ENCODE data around the gene ATP8B3. TPM values are rescaled to one million over a fixed set of nuclear protein-coding genes. Genes with fewer than 3 reads are reported as not detected.
A peak's percentile ranks its signal among the peaks of the same experiment; 100 is the strongest.

ATP8B3 gene
- total RNA-seq, 1 donor from 2014 or later = 1.4 TPM

DNA sequence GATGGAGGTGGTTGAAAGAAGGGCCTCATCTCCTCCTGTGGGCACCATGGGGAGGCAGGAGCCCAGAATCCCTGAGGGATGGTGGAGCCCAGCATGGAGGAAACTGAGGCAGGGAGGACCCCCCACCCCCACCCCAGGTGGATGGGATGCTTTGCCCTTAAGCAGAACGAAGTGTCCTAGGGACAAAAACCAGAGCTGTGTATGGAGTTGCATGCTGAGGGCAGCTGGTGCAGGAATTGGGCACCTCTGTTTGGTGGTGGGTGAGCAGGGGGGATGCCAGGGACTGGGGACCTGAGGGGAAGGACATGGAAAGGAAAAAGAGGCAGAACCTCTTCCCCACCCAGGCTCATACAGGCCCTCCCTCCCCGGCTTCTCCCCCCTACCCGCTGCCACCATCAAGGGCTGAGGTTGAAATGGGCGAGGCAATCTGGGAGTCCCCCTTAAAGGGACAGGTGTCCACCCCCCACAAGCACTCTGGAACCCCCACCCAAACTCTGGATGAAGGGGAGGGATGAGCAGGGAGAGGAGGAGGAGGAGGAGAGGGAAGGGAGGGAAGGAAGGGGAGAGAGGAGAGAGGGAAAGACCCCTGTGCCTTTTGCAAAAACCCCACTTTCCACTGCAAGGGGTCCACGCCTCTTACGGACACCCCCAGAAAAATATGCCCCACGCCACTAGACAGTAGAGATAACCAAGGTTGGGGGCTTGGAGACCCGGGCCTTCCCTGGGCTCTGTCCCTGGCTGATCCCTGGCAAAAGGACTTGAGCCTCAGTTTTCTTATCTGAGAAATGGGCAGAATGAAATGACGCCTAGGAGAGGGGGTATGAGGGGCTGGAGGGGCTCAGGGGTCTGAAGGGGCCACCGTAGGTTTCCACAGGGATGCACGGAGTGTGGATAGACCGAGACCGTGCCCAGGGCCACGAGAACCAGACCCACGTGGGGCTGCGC lies 52.8 kb downstream of the ATP8B3 start:
- no peak for DNase-seq (ENCODE audit: low spot score)
- ATAC-seq = no peak

DNA sequence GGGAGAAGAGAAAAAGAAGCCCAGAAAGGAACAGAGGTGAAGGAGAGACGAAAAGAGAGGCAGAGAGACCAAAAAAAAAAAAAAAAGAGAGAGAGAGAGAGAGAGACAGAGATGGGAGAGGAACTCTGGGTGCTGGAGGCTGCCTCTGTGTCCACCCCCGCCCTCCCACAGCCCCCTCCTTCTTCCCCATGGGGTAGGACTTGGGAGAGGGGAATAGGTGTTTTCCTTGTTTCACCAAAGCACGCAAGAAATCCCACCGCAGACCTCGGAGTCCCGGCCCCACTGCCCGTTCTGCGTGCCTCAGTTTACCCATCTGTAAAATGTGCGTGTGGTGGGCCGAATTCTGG lies 53.9 kb downstream of the ATP8B3 start:
- DNase-seq (ENCODE audit: low spot score) = no peak
- ATAC-seq = no peak

DNA sequence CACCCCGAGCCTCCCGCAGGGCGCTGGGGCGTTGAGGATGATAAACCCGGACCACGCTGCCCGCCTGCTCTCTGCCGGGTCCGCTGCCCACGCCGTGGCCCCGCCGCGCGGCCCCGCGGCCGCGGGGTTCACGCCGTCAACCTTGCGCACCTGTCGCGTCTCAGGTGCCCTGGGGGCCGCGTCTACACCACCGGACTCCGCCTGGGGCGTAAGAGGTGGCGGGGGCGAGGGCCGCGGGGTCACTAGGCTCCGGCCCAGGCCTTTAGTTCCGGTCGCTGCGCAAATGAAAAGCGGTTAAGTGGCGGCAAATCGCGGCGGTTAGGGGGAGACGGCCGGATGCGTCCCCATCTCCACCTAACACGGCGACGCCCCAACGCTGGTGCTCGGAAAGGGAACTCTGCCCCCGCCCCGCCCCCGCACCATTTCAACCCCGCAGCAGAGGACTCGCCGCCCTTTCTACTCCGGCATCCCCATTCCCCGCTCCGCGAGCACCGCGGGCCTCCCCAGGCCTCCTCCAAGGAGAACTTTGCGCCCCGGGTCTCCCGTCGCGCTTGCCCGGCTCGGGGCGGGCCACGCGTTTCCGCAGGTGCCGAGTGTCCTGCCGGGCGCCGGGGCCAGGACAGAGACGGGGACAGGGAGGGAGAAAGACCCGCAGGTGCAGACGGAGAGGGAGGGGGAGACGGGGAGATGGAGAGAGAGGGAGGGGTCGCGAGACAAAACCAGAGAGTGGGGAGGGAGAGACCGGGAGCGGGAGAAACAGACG lies 54.4 kb downstream of the ATP8B3 start:
- DNase-seq (ENCODE audit: low spot score) = no peak
- no peak for ATAC-seq

DNA sequence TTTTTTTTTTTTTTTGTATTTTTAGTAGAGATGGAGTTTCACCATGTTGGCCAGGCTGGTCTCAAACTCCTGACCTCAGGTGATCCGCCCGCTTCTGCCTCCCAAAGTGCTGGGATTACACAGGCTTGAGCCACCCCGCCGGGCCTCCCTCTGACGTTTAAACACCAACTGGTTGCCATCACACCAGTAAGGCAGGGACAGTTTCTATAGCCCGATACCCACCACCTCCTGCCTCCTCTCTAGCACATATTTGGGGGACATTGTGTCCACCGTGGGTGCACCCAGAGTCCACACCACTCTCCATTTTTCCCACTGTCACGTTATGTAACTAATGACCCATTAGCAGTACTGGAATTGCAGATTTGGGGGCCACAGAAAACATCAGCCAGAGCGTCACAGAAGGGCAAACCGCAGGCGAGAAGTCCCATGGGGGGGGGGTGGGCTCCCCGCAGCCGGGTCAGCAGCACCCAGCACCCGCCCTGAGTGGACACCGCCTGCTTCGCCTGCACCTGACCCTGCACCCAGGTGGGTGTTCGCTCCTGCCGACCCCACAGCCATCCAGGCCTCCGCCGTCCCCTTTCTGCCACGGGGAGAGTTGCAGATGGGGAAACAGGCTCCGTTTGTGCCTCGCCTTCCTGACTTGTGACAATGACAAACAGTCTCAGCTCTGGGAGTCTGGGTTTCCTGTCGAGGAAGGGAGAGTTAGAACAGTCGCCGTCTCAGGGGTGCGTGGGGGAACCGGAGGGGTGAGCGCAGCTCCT lies 55.2 kb downstream of the ATP8B3 start:
- ATAC-seq (no peak), DNase-seq (ENCODE audit: low spot score) (no peak)

DNA sequence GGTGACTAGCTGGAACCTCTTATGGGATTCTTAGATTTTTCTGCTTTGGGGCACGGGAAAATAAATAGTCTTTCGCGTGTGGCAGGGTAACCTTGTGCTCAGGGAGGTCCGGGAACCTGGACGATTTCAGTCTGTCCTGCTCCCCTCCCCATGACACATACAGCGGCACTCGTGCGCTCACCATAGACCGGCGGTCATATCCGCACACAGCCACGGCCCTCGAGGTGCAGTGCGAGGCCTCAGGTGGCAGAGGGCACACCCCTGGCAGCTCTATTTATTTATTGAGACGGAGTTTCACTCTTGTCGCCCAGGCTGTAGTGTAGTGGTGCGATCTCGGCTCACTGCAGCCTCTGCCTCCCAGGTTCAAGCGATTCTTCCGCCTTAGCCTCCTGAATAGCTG lies 55.8 kb downstream of the ATP8B3 start:
- DNase-seq (ENCODE audit: low spot score) = no peak
- ATAC-seq = no peak

DNA sequence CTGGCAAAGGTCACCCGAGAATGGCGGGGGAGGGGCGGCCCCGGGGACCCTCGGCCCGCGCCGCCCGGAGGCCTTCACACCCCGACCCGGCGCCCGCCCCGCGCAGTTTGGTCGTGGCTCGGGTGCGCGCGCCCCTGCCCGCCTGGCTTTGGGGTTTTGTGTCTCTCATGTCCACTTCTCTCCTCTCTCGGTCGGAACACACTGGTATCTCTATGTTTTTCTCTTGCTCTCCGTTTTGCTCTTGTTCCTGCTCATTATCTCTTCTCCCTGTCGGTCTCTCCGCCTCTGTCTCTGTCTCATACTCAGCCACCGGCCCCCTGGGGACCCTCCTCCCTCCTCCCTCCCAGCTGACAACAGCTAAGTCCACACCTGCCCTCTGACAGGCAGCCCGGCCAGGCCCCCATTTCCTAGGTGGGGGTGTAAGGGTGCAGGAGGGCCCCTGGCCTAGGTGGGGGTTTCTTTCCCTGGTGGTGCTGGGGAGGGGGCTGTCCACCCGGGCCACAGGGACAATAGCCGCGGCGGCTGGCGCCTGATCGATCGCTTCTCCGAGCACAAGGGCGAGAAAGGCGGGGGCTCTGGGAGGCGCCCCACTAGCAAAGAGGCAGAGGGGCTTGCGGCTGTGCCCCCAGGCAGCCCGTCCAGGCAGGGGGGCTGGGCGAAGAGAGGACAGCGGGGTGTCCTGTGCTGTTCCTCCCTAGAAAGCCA lies 56.5 kb downstream of the ATP8B3 start:
- ATAC-seq (no peak), DNase-seq (ENCODE audit: low spot score) (no peak)

DNA sequence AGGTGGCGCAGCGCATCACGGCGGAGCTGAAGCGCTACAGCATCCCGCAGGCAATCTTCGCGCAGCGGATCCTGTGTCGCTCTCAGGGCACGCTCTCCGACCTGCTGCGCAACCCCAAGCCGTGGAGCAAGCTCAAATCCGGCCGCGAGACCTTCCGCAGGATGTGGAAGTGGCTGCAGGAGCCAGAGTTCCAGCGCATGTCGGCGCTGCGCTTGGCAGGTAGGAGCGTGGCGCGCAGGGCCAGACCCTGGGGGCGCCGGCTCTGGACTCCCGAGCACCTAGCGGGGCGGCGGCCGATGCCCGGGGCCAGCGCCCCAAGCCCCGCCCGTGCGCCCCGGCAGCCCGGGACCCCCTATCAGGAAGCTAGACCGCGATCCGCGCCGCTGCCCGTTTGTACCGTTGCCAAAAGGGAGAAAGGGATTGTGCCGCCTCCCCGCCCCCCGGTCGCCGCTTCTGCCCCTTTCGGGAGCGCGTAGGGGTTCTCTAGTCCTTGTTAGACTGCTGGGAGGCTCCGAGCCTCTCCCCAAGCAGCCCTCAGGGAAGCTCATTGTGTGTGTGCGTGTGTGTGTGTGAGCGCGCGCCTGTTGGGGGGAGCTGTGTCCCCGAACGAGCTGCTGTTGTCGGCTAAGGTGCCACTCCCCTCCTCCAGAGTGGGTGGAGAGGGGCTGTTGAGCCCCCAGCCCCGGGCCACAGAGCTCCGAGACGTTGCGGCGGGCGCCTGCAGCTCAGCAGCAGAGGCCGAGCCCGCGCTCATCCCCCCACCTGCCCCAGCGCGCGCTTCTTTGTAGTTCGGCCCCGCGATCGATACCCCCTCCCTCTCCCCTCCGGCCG lies 57.2 kb downstream of the ATP8B3 start:
- no peak for DNase-seq (ENCODE audit: low spot score)
- ATAC-seq = peak; percentile 35

DNA sequence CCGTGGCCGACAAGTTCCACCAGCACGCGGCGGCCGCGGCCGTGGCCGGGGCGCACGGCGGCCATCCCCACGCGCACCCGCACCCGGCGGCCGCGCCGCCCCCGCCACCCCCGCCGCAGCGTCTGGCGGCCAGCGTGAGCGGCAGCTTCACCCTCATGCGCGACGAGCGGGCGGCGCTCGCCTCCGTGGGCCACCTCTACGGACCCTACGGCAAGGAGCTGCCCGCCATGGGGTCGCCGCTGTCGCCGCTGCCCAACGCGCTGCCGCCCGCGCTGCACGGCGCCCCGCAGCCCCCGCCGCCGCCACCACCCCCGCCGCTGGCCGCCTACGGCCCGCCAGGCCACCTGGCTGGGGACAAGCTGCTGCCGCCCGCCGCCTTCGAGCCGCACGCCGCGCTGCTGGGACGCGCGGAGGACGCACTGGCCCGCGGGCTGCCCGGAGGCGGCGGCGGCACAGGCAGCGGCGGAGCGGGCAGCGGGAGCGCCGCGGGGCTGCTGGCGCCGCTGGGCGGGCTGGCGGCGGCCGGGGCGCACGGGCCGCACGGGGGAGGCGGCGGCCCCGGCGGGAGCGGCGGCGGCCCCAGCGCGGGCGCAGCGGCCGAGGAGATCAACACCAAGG lies 57.9 kb downstream of the ATP8B3 start:
- no peak for ATAC-seq
- DNase-seq (ENCODE audit: low spot score) = no peak

DNA sequence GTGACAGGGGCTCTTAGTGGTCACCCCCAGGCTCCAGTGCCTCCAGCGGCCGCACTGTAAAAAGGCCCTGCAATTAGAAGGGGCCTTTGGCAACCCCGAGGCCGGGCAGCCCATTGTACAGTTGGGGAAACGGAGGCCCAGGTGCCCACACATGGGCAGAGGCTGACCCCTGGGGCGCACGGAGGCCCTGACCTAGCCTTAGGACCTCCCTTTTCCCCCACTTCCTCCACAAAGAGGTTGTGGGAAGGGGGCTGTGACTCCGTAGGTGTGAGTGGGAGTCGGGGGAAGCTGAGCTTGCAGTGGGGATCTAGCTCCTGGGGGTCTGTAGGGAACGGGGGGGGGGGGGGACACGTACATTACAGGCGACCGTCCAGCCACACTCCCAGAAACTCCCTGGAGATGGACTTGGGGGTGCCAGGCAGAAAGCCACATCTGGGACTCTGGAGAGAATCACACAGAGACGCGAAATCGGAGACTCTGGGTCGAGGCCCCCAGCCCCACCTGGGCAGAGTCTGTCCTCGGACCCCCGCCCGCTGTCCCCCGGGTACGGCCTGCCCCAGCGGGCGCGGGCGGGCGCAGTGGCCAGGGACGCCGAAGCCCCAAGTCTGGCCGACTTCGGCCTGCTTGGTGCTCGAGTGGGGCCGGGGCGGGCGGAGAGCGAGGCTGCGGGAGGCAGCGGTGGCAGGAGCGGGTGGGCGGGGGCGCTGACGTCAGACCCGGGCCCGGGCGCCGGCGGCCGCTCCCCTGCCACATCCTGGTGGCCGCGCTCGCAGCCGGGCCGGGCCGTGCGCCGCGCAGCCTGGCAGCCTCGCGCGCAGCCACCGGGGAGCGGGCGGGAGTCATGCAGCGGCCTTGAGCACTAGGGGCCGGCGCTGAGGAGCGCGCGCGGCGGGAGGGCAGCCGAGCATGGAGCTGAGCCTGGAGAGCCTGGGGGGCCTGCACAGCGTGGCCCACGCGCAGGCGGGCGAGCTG lies 59.0 kb downstream of the ATP8B3 start, which contains the start of gene ONECUT3:
Gene ONECUT3 (plus strand): TSS at position 750 of the 972 bp plus-strand sequence. CDS start 157 bp downstream, at position 907.
- ATAC-seq (no peak), DNase-seq (ENCODE audit: low spot score) (no peak)

DNA sequence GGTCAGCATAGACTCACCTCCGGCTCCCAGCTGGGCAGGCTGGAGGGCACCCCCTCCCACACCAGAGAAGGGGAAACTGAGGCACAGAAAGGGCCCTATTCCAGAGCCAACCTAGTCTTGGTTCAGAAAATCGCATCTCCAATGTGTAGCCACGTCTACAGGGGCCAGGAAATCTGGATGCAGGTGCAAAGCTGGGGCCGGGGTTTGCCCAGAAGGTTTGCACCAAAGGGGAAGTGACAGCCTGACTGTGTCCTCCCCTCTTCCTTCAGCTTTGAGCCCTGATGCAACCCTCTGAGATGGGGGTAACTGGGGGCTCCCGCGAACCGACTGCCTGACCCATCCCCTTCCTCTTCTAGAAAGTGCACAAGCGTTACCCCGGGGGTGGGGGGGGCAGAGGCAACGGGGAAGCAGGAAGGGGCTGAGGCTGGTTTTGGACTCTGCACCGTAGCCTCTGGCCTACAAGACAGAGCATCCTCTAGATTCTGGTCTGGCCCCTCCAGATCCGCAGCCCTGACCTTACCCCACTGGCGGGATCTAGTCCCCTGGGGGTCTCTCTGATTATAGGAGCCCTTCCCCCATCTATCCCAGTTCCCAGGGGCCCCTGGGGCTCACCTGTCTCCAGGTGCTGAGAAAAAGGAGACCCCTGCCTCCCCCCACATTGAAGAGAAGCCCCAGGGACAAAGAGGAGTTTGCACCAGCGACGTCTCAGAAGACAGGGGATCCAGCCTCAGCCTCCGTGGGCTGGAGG lies 59.9 kb downstream of the ATP8B3 start:
- no peak for ATAC-seq

DNA sequence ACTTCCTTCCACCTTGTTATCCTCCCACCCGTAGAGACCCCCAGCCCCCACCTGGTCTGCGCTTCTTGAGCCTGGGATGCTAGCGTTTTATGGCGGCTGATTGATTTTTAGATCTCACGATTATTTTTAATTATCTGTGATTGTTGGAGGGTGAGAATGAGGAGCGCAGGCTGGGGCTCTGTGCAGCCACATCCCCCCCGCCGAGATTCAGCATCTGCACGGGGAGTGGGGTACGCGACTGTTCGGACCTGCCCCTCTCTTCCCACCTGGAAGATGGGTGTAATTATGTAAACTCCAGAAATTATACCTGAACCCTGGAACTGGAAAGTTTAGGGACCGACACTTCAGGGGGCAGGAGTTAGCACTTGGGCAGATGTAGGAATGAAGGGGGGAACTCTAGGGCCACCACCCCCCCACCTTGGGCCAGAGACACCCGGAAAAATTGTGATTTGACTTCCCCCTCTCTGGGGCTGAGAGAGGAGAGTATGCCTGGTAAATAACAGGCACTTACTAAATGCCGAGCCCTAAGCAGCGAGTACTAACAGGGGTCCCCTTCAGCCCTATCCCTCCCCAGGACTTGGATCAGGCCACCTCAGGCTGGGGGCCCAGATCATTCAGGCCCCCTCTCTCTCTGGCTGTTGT lies 60.6 kb downstream of the ATP8B3 start:
- ATAC-seq (no peak), DNase-seq (ENCODE audit: low spot score) (no peak)

More for the DNA sequence above, 59.9 kb downstream of the ATP8B3 start:
- no peak for DNase-seq (ENCODE audit: low spot score)

DNA sequence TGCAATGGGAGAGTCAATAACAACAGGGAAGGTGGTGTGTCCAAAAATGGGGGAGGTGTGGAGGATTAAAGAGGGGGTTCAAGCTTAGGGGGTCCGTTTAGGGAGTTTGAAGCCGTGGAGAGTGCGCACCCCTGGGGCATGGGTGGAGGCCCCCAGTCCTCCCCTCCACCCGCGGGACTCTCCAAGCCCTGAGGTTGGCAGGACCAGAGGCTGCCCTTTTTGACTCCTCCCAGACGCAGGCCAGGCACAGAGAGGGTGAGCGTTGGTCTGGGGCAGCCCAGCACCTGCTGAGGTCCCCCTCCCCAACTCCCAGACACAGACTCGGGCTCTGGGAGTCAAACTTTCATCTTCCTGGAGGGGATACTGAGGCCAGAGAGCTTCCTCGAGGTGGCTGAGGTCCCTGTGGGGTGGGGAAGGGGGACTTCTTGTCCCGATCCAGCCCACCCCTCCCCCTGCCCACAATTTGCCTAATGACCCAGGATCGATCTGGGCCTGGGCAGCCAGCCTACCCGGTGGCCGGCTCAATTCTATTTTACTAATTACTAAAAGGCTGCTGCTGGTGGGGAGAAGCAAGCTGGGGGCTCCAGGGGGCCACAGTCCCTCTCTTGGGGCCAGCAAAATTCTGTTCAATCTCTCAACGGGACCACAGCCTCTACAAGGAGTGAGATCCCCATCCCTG lies 61.6 kb downstream of the ATP8B3 start:
- ATAC-seq (no peak), DNase-seq (ENCODE audit: low spot score) (no peak)

DNA sequence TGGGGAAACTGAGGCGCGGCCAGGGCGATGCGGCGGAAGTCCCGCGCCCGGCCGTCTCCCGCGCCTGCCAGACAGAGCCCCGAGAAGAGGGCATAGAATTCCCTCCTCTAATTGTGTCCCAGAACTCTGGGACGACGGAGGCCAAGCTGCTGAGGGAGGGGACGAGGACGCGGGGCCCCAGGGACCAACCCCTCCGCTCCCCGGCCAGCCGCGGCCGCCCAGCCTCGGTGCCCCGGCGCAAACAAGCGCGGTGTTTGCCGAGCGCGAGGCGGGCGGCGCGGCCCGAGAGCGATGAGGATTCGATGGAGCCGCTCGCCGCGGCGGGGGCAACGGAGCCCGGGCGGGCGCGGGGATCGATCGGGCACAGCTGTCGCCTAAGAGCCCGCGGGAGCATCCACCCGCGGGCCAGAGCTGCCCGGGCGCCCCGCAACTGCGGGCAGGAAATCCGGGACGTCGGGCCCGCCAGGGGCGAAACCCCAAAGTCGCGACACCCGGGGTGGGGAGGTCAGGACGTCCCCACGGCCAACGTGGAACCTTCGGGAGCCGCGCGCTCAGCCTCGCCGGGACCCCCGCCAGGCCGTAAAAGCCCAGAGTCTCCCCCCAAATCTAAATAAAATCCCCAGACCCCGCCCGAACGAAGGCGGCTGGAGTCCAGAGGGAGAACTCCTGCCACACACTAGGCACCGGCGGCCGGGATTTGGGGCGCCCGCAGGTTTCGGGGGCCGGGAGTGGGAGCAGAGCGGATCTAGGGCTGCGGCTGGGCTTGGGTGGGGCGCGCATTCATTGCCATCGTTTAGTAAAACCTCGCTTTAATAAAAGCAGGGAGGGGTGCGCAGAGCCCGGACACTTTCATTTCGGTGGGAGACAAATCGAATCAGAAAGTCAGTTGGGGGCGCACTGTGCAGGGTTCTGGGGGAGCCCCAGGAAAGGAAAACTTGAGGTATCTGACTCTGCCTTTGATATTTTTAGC lies 62.4 kb downstream of the ATP8B3 start:
- ATAC-seq (no peak), DNase-seq (ENCODE audit: low spot score) (no peak)

DNA sequence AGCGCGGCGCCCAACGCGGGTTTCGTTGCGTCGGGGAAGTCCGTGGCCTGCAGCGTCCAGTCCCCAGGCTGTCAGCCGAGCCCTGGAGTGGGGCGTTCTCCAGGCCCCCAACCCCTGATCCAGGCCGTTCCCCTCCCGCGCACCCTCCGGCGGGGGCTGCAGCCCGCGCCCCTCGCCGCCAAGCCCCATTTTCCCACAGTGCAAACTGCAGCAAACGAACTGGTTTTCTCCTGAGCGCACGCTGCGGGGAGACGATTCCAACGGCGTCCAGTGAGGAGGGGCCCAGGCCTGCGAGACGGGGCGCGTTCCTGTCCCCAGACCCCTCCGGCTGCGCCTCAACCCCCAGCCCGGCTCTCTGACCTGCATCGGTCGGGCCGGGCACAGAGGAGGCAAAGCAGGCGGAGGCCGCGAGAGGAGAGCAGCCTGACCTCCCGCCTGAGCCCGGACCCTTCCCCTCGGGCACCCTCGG lies 63.2 kb downstream of the ATP8B3 start:
- ATAC-seq (no peak), DNase-seq (ENCODE audit: low spot score) (no peak)

All from left lobe of liver (tissue), 2 donors.